GM13976 (cell line): ENCODE measurements around the gene CAPN3.
"Not testable (repeated sequence)": the region's sequence is repeated elsewhere in the genome, so short reads cannot be mapped to it uniquely, and the experiment has no call there.

Source experiments
- DNase-seq: peaks from one replicate; pipeline ENCODE4 v3.0.0; 2012; ENCODE audit warnings: low spot score
- in situ Hi-C: fragments of 300-500 bp; cut with MboI; formaldehyde crosslinking; loops from one replicate; pipeline ENCODE4 v1.12.0; 2022; ENCODE audit warnings: low sequenced_read_pairs, mixed read lengths, inconsistent platforms; ENCODE audit not compliant: unreplicated experiment
- TF ChIP-seq, protein P1 (sequence below): IDR thresholded peaks from 2 replicates; pipeline ENCODE4 v1.5.1; 2012; ENCODE audit warnings: borderline replicate concordance, mild to moderate bottlenecking; ENCODE audit not compliant: insufficient read depth; ENCODE audit errors: extremely low read depth, missing control alignments, control extremely low read depth

Gene CAPN3

DNA sequence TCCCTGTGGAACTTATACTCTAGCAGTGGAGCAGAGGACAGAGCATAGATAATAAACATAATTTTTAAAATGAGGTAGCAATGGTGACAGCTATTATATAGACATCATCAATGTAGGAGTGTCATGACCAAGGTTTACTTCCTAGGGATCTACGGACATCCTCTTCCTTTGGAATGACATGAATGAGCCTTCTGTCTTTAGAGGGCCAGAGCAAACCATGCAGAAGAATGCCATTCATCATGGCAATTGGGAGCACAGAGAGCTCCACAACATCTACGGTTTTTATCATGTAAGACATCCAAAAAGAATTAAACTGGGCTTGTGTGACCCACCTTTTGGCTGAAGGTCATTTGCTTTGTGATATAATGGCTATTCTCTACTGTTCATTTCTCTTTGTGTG, 30.1 kb upstream of the CAPN3 start:
- TF ChIP-seq, protein P1, sequence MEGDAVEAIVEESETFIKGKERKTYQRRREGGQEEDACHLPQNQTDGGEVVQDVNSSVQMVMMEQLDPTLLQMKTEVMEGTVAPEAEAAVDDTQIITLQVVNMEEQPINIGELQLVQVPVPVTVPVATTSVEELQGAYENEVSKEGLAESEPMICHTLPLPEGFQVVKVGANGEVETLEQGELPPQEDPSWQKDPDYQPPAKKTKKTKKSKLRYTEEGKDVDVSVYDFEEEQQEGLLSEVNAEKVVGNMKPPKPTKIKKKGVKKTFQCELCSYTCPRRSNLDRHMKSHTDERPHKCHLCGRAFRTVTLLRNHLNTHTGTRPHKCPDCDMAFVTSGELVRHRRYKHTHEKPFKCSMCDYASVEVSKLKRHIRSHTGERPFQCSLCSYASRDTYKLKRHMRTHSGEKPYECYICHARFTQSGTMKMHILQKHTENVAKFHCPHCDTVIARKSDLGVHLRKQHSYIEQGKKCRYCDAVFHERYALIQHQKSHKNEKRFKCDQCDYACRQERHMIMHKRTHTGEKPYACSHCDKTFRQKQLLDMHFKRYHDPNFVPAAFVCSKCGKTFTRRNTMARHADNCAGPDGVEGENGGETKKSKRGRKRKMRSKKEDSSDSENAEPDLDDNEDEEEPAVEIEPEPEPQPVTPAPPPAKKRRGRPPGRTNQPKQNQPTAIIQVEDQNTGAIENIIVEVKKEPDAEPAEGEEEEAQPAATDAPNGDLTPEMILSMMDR, result no peak
- no peak for DNase-seq
- in situ Hi-C loops, result no loop called here

DNA sequence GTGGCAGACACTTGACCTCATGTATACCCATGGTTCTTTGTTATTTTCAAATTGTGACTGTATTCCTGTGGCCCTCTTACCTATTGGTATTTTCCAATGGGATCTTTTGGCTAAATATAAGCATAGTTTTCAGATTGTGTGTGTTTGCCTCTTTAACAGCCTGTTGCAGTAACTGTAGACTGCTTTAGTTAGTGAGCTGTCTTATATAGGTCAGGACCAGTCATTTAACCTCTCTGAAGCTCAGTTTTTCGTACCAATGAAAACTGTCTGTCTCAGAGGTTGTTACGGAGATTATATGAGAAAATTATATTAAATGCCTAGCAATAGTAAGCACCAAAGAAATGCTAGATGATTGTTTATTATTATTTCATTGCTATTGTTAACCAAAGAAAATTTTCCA, 29.3 kb upstream of the CAPN3 start:
- in situ Hi-C loops, result no loop called here
- TF ChIP-seq, protein P1, result no peak
- no peak for DNase-seq

DNA sequence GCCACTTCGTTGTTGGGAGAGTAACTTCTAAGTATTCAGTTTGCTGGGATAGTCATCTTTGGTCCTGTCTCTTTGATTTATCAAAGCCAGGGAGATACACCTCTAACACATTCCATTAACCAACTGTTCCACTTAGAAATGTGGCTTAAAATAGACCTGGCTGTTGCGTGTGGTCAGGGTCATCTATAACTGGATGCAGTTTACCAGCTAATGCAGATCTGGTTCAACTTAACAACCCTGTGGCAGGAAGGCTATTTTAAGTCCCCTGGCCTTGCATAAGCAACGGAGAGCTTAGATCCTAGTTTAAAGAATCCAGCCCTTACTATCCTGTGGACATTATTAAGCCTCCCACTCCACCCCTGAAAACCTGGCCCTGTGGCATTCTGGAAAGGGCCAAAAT, 28.1 kb upstream of the CAPN3 start:
- no peak for DNase-seq
- TF ChIP-seq, protein P1, result no peak
- in situ Hi-C loops, result no loop called here

DNA sequence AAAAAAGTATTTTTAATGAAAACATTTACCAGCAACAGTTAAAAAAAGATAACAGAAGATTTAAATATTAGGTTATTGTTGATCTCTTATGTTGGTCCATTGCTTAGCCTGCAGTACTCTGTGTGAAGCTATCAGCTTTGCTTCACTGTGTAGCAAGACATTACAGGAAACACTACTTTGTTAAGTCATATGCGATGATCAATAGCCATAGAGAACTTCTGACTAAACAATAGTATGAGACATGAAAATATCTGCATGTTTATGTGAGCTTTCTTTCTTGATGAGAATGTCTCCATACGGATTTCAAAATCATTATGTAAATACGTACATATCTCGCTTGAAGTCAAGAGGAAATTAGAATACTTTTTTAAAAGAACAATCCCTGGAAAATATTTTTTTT, 27.0 kb upstream of the CAPN3 start:
- in situ Hi-C loops, result no loop called here
- TF ChIP-seq, protein P1, result no peak
- DNase-seq, result no peak

DNA sequence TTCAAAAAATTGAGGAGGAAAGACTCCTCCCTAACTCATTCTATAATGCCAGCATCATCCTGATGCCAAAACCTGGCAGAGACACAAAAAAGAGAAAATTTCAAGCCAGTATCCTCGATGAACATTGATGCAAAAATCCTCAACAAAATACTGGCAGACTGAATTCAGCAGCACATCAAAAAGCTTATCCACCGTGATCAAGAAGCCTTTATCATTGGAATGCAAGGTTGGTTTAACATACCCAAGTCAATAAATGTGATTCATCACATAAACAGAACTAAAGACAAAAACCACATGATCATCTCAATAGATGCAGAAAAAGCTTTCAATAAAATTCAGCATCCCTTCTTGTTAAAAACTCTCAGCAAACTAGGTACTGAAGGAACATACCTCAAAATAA, 24.2 kb upstream of the CAPN3 start:
- TF ChIP-seq, protein P1, result no peak
- in situ Hi-C loops, result no loop called here
- DNase-seq, result no peak

DNA sequence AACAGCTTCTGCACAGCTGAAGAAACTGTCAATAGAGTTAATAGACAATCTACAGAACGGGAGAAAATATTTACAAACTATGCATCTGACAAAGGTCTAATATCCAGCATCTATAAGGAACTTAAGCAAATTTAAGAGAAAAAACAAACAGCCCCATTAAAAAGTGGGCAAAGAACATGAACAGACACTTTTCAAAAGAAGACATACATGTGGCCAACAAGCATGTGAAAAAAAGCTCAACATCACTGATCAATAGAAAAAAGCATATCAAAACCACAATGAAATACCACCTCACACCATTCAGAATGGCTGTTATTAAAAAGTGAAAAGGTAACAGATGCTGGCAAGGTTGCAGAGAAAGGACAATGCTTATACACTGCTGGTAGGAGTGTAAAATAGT, 22.7 kb upstream of the CAPN3 start:
- DNase-seq, in situ Hi-C loops: not testable (repeated sequence)

DNA sequence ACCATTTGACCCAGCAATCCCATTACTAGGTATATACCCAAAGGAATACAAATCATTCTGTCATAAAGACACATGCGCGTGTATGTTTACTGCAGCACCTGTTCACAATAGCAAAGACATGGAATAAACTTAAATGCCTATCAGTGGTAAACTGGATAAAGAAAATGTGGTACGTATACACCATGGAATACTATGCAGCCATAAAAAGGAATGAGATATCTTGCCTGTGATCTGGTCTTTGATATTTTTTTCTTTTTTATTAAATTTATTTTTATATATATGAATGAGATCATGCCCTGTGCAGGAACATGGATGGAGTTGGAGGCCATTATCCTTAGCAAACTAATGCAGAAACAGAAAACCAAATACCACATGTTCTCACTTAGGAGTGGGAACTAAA, 22.2 kb upstream of the CAPN3 start:
- DNase-seq, in situ Hi-C loops: not testable (repeated sequence)

DNA sequence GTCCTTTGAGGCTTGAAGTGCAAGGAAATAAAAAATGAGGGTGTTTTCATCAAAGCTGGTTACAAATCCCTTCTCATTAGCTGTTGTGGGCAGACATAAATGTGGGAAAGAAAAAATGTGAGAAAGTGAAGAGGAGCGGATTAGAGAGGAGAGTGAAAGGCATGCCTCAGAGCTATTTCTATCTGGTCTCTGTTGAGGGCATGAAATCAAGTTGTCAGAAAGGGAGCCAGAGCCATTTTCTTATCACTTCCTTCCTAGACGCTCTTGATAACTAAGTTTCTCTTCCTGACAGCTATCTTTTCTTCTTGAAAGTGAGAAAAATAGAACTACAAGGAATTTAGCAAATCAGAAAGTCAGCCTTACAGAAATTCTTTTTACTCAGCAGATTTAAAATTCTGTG, 20.8 kb upstream of the CAPN3 start:
- DNase-seq, result no peak
- in situ Hi-C loops, result no loop called here
- TF ChIP-seq, protein P1, result no peak
